Breast epithelium (tissue), 3 donors: Measurements from ENCODE around the gene PALLD.

Experiments
- CTCF ChIP-seq, 3 donors: fragments of 450-650 bp; IDR thresholded peaks; one replicate each; pipeline ENCODE4 v1.5.1; 2016 to 2017; ENCODE audit warnings: antibody characterized with exemption in 3 of 3, mild to moderate bottlenecking in 3 of 3, moderate library complexity in 3 of 3
- POLR2A ChIP-seq: fragments of 450-650 bp; IDR thresholded peaks from one replicate; pipeline ENCODE4 v1.6.1; 2016; ENCODE audit warnings: antibody characterized with exemption, mild to moderate bottlenecking, moderate library complexity

DNA sequence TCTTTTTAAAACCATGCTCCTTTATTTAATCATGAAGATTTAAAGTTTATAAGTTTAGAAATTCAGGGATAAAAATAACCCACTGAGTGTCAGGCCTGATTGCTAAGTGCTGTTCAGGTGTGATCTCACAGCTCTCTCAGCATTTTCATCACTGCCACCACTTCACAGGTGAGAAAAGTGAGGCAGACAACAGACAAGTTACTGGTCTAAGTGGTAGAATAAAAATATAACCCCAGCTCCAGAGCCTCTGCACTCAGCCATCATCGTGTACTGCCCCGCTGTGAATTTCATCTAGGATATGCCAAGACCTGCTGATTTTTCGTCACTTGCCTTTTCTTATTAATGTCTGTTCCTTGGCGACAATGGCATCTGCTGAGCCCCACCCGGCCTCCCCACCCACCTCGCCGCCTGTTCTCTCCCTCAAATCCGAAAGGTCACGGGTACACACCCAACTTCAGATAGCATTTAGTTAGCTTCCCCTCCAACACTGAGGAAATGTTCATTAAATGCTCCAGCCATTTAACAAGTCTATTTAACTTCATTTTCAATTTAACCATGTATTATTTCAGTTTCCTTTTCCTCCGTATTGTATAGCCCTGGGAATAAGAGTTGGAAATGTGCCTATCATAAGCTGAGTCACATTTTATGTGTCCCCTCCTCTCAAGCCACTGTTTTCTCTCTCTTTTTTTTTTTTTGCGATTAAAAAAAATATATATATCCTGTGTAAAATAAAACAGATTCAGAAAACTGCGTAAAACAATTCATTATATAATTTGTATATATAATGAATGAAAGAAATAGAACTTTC lies 276.7 kb downstream of the PALLD start:
- TF ChIP-seq POLR2A, result no peak
- no peak for TF ChIP-seq CTCF (IDR thresholded peaks at IDR 0.05)
